C4-2B (cell line): ENCODE results near the gene VIM.

Experiments used
- ZFX ChIP-seq: fragments of 450-650 bp; IDR thresholded peaks from 2 replicates; pipeline ENCODE4 v1.6.1; 2017
- TF ChIP-seq, protein P1 (sequence below): fragments of 450-650 bp; conservative IDR thresholded peaks from 2 replicates; pipeline ENCODE4 v1.5.1; 2017; ENCODE audit warnings: mild to moderate bottlenecking

DNA sequence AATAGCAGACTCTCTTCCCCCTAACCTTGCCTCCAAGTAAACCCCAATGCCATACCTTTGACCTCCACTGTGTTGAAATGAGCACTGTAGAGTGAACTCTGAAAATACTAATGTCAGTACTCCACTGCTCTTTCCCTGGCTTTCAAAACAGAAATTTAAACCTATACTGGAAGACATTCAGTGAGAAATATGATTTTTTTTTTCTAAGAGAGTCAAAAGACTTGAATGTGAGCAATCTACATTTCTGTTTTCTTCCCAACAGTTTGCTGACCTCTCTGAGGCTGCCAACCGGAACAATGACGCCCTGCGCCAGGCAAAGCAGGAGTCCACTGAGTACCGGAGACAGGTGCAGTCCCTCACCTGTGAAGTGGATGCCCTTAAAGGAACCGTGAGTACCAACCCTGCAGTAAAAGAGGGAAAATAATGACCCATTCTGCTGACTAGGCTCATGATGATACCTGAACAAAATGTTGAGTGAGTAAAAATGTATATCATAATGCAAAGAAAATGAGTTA lies 6.4 kb downstream of the VIM start:
- TF ChIP-seq, protein P1, sequence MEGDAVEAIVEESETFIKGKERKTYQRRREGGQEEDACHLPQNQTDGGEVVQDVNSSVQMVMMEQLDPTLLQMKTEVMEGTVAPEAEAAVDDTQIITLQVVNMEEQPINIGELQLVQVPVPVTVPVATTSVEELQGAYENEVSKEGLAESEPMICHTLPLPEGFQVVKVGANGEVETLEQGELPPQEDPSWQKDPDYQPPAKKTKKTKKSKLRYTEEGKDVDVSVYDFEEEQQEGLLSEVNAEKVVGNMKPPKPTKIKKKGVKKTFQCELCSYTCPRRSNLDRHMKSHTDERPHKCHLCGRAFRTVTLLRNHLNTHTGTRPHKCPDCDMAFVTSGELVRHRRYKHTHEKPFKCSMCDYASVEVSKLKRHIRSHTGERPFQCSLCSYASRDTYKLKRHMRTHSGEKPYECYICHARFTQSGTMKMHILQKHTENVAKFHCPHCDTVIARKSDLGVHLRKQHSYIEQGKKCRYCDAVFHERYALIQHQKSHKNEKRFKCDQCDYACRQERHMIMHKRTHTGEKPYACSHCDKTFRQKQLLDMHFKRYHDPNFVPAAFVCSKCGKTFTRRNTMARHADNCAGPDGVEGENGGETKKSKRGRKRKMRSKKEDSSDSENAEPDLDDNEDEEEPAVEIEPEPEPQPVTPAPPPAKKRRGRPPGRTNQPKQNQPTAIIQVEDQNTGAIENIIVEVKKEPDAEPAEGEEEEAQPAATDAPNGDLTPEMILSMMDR: no peak
- no peak for TF ChIP-seq ZFX
